ENCODE data around the gene SLIT3.

Gene SLIT3

DNA sequence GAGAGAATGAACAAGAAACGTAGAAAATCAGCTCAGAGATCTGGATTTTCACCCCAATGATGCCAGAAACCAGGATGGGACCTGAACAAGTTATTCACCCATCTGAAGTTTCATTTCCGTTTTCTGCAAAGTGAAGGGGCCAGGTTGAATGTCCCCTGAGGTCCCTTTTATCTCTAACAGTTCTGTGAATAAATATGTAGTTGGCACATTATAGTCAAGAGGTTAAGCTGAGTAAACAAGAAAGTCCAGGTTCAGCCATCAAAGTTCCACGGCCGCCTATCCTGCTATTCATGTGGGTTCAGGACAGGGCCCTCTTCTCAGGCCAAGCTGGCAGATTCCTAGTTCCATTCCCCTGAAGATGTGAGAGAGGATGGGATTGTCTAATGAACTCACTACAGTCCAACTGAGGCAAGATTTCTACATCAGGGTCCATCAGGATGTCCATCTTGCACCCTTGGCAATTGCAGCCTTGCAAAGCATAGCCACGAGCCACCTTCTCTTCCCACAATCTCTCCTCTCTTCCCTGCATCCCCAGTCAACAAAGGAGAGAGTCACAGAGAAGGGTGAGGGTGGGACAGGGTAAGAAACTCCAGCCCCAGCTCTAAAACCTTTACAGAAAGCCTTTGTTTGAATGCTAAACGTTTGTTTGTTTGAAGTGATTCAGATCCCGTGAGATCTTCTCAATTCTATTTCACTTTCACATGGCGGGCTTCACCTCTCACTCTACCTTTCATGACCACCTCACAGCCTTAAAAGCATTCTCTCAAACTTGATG is 311.0 kb downstream of the SLIT3 start:
- FAIRE-seq, result no peak
- no peak for DNase-seq (ENCODE audit: extremely low spot score, insufficient read length, low read depth)

DNA sequence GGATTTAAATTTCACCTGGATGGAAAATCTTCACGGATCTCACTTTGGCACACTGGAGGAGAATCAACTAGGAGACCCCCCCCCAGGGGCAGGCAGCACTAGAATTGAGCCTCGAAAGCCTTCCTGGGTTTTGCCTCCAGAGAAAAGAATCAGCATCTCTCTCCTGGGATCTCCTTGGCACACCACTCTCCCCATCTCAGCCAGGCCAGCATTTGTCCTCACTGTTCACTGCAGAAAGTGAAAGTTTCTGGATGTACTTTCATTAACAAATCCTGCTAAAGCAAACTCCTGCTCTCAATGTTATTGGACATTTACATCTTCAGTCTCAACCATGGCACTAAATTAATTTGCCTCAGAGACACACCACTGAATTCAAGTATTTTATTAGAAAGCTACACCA is 312.2 kb downstream of the SLIT3 start:
- no peak for FAIRE-seq

DNA sequence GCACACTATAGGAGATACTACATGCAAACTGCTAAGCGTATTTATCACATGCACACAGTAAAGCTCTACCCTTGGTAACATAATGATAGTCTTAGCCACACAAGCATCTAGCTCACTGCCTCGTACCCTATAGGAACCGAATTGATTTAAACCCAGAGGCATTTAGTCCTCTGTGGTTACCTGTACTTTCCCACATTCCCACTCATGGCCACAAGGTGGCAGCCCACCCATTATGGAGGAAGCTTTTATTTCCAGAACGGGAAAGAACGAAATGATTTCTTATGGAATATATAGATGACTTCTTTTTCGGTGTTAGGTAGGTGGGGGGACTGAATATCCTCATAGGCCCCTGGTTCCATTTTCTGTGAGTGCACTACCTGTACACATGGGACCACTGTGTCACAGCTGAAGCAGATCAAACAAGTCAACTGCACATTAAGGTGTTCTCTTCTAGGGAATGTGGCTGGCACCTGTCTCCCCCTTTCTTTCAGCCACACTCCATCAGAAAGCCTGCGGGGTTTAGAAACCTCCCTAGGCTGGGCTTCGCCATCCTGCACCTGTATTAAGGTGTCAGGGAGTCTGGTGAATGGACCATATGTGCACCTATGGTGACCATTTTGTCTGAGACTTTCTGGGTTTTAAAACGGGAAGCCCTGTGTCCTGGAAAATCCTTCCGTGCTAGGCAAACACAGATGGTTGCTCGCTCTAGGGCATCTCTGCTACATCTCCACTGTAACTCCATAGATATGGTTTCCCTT is 313.2 kb downstream of the SLIT3 start:
- FAIRE-seq, result peak; percentile 67
- DNase-seq (ENCODE audit: extremely low spot score, insufficient read length, low read depth), result peak; percentile 11

More for the DNA sequence above, 312.2 kb downstream of the SLIT3 start:
- DNase-seq (ENCODE audit: extremely low spot score, insufficient read length, low read depth), result no peak

DNA sequence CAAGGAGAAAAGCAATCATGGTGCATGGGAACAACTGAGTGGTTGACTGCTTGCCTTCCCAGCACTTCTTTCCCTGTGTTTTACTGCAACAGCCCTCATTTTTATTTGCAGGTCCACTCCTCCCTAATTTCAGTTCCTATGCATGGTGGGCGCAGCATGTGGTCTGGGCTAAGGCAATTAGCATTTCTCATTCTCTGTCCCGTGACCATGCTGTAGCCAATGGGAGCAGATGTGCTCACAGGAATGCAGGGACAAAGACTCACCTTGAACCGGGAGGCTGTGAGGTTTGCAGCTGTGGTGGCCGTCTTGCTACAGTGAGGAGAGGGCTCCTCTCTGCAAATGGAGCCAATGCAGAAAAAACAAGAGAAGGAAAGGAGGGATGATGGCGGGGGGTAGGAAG is 315.5 kb downstream of the SLIT3 start:
- FAIRE-seq (no peak), DNase-seq (ENCODE audit: extremely low spot score, insufficient read length, low read depth) (no peak)

DNA sequence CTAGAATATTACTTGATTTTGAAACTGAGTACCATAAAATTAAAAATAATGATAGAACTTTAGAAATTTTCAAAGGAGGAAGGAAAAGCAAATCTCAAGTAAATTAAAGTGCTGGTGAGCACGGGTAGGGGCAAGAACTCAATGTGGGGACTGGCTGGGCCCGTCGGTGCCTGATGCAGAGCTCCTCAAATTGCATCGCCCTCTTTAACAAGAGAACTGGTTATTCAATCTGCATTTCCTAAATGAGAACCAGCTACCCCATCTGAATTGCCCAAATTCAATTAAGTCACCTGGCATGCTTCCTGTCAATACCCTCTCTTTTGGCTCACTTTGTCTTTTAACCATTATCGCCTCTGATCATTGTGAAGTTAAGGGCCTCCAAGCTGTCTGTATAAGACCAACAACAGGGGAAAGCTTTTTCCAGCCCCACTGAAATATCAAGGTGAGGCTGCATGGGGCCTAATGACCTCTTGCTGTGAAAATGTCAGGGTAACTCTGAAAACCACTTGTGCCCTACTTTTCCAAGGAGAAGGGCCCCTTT is 316.7 kb downstream of the SLIT3 start:
- no peak for DNase-seq (ENCODE audit: extremely low spot score, insufficient read length, low read depth)

DNA sequence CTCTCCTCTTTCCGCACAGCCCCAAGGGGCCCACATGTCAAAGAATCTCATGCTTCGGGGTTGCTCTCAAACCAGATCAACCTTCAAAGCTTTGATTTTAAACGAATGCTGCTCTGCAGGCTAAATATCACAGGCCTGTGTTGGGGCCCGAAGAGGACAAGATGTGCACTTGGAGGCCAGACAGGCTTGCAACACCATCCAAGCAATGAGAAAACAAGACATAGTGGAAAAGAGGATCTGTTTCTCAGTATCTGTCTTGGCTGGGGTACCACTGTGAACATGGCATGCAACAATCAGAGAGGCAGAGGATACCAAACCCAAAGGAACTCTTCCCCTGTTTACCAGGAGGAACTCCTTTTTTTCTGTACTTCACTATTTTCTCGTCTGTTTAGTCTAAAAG is 321.8 kb downstream of the SLIT3 start:
- DNase-seq (ENCODE audit: extremely low spot score, insufficient read length, low read depth) (no peak), FAIRE-seq (no peak)

More for the DNA sequence above, 316.7 kb downstream of the SLIT3 start:
- FAIRE-seq, result no peak

DNA sequence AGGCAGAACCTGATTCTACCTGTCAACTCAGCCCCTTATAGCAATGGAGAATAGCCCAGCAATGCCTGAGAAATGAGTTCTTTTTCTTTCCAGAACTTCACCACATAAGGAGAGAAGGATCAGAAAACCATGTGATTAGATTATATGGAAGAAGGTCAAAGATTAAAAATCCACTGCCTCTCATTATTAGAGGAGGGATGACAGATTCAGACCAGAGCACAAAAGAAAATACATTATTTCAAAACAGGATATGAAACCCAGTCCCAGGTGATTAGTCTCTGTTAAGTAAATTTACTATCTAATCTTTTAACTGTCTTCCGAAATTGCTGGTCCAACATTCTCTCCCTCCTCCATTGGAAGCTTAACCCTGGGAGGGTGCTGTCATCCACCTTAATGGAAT is 322.4 kb downstream of the SLIT3 start:
- DNase-seq (ENCODE audit: extremely low spot score, insufficient read length, low read depth), result no peak
- FAIRE-seq, result no peak

DNA sequence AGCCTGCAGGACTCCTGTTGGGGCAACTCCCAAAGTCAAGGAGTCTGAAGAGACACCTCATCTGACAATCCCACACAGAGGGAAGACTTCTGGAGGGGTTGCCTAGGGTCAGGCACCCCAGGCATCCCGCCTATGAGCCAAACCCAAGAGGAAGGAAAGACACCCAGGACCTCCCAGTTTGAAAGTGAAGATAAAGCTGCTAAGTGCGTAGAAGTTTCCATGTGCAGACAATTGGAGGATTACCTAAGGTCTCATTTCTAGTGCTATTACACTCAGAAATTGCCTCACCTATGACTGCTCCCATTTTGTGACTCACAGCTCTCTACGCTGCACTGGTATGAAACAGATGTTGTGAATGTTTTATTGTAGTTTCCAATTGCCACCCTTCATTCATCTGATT is 322.9 kb downstream of the SLIT3 start:
- no peak for DNase-seq (ENCODE audit: extremely low spot score, insufficient read length, low read depth)
- no peak for FAIRE-seq

DNA sequence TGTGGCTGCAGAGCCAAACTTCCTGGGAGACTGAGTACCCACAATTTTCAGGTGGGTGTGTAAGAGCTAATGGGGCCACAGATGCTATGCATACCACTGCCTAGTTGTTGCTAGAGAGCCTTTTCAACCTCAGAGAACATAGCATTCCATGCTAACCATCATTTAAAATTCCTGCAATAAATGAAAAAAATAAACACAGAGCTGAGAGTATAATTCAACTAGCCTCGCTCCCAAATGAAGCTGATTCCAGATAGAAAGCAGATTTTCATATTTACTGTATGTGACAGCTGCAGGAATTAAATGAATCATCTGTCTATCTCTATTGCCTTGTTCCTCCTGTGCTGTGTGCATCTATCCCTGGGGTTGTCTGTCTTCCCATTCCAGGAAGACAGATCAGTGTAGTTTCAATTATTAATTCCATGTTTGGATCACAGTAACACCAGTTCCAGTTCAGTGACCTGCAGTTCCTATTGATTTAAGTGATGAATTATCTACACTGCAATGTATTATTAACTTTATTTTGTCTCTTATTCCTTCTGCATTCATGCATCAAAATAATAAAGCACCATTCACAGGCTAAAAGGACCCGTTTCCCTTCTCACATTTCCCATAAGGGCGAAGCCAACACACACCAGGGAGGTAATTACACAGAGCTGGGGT is 324.5 kb downstream of the SLIT3 start:
- FAIRE-seq (no peak), DNase-seq (ENCODE audit: extremely low spot score, insufficient read length, low read depth) (no peak)

DNA sequence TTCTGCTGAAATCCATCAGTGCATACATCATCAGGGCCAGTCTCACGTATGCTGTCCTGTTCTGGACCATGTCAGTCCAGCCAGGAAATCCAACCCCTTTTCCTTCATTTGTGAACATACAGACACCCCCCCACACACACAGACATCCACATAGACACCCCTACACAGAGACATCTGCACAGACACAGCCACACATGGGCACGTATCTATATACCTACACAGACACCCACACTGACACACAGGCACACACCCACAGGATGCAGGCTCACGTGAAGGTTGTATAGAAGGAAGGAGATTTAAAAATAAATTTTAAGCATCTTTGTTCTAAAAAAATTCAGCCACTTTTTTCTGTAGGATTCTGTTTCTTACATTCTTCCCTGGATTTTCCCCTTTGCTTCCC is 325.6 kb downstream of the SLIT3 start:
- no peak for DNase-seq (ENCODE audit: extremely low spot score, insufficient read length, low read depth)
- FAIRE-seq, result no peak

DNA sequence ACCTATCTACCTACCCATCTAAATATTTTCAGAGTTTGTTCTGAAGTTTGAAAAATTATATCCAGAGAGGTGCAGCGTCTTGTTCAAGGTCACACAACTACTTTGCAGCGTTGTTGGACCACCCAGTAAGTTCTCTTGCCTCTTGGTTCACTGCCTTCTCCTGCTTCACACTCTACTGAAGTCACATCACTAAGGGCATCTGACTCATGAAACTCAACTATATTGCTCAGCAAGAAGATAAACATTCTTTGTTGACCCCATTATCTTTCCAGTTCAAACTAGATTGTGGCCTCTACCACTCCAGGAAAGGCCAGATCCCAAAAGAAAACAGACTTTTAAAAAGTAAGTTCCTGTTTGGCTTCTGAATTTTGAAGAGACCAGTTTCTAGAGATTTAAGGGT is 326.9 kb downstream of the SLIT3 start:
- FAIRE-seq (no peak), DNase-seq (ENCODE audit: extremely low spot score, insufficient read length, low read depth) (no peak)

DNA sequence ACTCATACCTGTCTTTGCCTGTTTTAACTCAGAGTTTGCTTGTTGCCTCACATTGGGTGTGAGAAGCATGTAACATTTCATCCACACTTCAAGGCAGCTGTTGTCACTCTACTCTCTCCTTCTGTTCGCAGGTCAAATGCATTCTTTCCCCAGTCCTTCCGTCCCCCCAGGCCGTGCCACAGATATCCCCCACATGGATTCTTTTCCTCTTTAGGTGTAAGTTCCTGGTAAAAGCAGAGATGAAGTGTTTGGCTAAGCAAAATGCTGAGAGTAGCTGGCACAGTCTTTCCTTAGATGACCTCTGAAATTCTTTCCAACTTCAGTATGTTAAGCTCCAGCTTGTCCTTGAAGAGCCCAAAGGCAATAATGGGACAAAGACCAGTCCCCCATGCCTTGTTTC is 328.2 kb downstream of the SLIT3 start:
- DNase-seq (ENCODE audit: extremely low spot score, insufficient read length, low read depth) (no peak), FAIRE-seq (no peak)

DNA sequence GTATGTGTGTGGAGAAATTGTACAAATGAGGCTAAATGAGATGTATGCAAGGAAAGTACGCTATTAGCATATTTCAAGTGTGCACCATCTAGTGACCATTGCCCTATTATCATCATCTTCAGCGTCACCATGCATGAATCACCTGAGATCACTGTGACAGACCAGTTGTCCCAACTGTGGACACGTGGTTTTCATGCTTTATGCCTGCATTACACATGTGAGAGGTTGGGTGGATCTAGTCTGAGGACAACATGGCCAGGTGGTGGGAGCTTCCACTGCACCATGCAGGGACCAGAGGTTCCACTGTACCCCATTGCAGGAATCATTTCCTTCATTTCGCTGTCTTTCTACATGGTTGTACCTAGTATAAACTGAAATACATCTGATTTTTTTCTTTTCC is 329.8 kb downstream of the SLIT3 start:
- DNase-seq (ENCODE audit: extremely low spot score, insufficient read length, low read depth) (no peak), FAIRE-seq (no peak)

DNA sequence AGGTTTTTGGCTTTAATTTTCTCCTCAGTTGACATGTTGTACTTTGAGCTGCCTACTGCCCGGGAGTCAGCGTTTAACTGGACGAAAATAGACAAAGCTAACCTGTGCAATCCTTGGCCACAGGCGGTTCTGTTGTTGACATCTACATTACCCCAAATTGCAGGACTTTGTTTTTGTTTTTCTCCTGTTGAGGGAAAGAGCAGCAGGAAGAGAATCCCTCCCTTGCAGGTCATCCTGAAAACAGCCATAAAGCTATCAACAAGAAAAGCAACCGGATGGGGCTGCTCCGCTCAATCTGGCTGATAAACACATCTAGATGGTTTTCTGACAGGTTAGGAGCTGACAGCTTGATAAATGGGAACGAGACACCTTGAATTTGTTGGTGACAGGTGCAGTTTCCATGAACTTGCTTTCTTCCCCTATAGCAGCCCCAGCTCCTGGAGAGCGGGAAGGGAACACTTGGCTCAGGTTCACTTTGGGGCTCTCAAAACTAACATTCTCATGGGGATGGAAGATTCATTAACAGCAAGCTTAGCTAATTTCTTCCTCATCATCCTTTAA is 331.5 kb downstream of the SLIT3 start:
- DNase-seq (ENCODE audit: extremely low spot score, insufficient read length, low read depth) (no peak), FAIRE-seq (no peak)

DNA sequence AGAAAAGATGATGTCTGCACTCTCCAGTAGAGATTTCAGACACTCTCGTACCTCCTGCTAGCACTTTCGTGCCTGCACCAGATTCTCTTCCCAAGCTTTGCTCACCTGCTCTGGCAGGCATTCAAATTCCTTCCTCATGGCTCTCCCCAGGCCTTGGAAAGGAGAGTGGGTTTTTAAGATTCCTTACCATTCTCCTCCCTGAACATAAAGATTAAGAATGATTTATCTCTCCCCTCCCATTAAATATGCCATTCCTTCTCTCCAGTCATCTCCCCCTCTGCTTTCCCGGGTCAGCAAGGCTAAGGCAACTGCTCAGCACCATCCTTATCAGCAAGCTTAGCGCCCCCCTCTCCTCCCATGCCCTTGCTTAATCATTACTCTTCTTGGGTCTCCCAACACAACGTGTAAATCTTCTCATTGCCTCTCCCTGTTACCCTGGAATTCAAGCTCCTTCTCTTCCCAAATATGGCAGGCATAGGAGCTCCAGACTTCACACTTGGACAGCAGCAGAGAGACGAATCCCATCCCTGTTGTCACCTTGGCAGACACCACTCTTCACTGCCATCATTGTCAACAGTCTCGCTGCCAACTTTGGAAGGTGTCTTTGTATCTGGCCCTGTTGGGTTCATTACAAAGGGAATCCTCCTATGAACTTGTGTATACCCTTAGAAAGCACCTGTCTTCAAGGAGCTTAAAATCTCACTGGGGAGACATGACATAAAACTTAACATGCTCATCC is 332.9 kb downstream of the SLIT3 start:
- no peak for DNase-seq (ENCODE audit: extremely low spot score, insufficient read length, low read depth)

DNA sequence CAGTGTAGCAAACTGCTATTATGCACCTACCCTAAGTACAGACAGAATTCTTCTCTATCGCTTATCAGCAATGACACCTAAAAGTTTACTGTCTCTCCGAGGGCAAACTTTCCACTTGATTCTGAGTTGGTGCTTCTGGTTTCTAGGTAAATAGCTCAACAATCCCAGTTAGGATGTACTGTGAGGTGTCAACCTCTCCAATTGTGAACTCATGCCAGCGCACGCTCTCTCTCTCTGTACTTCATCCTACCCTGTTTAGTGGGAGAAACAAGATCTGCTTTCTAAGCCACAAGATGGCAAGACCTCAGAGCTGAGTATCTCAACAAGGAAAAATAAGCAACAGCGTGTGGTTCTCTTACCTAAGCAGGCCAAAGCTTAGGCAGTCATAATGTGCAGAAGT is 335.3 kb downstream of the SLIT3 start:
- FAIRE-seq, result no peak

More for the DNA sequence above, 332.9 kb downstream of the SLIT3 start:
- FAIRE-seq, result no peak

DNA sequence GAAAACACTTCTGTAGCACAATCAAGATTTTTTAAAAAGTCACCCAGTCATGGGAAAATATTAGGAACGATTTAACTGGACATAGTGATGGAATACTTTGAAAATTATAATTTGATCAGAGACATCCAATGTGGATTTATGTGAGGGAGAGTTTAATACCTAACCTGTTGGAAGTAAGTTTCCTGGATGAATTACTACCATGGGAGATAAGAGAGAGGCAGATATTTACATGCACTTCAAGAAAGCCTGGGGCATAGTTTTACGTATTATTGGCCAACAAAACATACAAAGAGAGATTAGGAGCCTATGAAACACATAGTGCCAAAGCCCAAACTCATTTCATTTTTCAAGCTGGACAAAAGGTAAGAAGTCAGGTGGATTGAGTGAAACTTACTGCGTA is 336.8 kb downstream of the SLIT3 start:
- no peak for DNase-seq (ENCODE audit: extremely low spot score, insufficient read length, low read depth)
- no peak for FAIRE-seq

More for the DNA sequence above, 335.3 kb downstream of the SLIT3 start:
- no peak for DNase-seq (ENCODE audit: extremely low spot score, insufficient read length, low read depth)

DNA sequence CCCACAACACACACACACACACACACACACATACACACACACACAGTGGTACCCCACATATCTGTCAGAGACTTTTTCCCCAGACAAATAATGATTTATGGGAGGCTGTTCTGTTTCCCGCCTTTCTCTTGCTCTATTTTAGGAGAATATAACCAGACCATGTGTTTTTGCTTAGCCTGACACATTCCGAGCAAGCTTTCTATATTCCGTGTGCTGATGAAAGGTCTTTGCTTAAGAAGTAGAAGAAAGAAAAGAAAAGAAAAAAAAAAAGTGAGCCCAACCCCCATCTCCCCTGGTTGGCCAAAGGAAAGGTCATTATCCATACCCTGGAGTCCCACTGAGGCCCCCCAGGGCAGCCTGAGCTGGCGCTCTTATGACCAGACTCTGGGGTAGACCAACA is 338.6 kb downstream of the SLIT3 start:
- DNase-seq (ENCODE audit: extremely low spot score, insufficient read length, low read depth) (no peak), FAIRE-seq (no peak)

DNA sequence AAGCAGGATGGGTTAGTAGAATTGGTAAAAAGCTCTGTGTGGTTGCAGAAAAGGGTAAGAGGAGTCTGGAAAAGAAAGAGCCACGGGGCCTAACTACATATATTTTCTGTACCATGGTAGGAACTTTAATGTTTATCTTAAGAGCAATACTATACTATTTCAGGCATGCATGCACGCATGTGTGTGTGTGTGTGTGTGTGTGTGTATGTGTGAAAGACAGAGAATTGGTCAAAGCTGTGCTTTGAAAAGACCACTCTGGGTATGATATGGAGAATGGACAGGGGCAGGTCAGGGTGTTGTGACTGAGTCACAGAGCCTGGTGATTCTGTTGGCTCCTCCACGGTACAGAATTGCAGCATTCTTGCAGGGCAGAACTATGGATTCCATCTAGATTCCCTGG is 339.3 kb downstream of the SLIT3 start:
- no peak for FAIRE-seq
- no peak for DNase-seq (ENCODE audit: extremely low spot score, insufficient read length, low read depth)

DNA sequence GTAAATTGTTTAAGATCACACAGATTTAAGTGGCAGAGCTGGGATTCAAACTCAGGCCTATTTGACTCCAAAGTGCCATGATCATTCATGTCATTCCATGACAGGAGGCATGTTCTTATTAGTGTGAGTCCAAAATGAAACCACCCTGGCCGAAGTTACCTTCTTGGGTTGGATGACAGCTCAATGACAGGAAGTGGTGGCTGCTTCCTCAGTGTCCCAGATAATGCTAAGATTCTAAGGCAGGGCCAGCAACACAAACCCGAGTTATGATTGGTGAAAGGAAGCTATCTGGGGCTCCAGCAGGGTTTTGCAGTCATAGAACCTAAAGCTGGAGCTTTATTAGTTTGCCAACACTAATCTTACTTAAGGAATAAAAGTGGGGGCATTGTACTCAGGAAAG is 340.4 kb downstream of the SLIT3 start:
- DNase-seq (ENCODE audit: extremely low spot score, insufficient read length, low read depth) (no peak), FAIRE-seq (no peak)

Data from GM18507 (cell line).